ENCODE data around the gene SEPSECS. TPM values are rescaled to one million over a fixed set of nuclear protein-coding genes. Genes with fewer than 3 reads are reported as not detected.

The SEPSECS gene
- total RNA-seq, 1 donor from 2014 or later: 5.4 TPM

GRCh38 chr4:25113915-25114904 is 46.0 kb downstream of the SEPSECS start:
- DNase-seq (ENCODE audit: missing footprints) (no peak), ATAC-seq (no peak)
- intact Hi-C loops (cut with DNase I): no loop called here

DNA sequence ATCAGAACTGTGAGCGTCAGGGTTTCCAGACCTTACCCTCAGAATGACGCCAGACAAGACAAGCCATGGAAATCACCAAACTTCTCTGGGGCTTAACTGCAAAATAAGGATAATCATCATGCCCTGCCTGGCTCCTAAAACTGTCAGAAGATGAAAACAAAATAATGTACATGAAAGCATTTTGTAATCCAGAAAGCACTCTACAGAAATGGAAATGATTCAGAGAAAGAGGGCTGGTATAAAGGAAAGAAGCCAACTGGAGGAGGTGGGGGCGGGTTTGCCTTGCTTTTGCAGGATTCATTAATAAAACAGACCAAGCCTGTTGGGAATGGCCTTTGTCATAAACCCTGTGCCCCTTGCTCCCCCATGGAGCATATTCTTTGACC is 47.3 kb downstream of the SEPSECS start:
- ATAC-seq: no peak
- intact Hi-C loops (cut with DNase I): no loop called here
- no peak for DNase-seq (ENCODE audit: missing footprints)

DNA sequence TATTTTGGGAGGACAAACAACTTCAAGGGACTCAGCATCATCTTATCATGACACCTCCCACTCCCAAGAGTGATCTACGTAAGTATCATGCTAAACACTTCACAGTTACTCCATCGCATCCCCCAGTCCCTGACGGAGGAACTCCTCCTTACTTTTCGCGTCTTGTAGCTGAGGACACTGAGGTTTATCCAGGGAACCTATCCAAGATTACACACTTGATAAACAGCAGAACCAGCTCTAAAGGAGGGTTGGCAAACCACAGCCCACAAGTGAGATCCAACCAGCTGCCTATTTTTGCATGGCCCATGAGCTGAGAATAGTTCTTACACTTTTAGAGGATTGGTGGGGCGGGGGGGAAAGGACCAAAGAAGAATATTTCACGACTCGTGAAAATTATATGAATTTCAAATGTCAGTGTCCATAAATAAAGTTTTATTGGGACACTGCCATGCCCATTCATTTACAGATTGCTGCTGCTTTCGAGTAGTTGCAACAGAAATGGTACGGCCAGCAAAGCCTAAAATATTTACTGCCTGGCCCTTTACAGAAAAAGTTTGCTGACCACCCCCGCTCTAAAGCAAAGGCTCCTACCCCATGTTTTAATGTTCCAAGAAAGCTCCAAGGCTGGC is 47.8 kb downstream of the SEPSECS start:
- intact Hi-C loops (cut with DNase I): no loop called here
- no peak for ATAC-seq
- no peak for DNase-seq (ENCODE audit: missing footprints)

DNA sequence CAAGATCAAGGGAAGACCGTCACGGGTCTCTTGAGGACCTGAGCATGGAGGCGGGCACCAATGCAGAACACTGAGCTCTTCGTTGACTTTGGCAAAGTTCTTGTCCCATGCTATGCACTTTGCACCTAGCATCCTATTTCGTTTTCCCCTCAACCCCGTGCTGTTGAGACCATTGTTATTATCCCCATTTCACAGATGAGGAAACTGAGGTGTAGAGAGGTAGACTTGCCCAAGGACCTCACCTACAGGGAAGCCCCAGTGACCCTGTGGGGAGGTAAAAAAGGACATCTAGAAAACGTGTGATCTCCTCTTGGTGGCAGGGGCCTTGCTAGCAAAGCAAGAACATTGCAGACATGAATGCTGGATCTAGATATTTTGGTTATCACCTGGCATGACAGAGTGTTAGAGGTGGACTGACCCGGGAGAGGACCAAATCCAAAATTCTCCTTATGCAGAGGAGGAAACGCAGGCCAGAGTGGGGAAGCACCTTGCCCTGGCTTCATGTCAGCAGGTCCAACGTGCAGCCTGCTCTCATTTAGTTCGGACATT is 48.5 kb downstream of the SEPSECS start:
- DNase-seq (ENCODE audit: missing footprints) (no peak), ATAC-seq (no peak)
- intact Hi-C loops (cut with DNase I): no loop called here

- intact Hi-C loops (cut with DNase I): no loop called here
- ATAC-seq (no peak), DNase-seq (ENCODE audit: missing footprints) (no peak)
Observed at GRCh38 chr4:25110527-25111329, 49.5 kb downstream of the SEPSECS start.

DNA sequence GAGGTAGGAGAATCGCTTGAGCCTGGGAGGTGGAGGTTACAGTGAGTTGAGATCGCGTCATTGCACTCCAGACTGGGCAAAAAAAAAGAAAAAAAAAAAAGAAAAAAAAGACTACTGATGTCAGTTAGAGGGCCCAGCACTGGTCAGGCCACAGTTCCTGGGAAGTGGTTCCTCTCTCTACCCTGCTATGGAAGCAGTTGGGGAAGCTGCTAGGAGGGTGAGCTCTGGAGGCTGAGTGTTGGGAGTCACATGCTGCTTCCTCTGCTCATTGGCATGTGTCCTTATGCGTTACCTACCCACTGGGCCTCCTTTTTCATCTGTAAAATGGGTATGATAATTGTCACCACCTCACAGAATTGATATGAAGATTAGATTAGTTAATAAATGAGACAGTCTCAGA is 50.7 kb downstream of the SEPSECS start:
- intact Hi-C loops (cut with DNase I): no loop called here
- ATAC-seq (no peak), DNase-seq (ENCODE audit: missing footprints) (no peak)

DNA sequence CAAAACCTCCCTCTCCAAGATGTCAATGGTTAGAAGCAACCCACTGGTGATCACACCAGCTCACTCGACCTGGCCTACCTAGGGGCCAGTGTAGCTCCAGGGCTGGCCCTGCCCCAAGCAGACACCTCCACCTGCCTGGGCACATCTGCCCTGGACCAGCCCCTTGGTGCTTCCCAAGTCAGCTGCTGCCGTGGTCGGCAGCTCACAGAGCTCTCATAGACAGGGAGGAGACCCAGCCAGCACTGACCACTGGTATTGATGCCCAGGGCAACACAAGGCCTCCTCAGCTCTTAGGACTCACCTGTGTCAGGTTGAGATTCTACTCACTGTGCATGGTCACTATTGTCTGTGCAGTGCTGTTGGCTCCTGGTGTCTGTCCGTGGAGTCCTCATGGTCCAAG is 51.7 kb downstream of the SEPSECS start:
- no peak for ATAC-seq

GRCh38 chr4:25107827-25108516 is 52.3 kb downstream of the SEPSECS start:
- intact Hi-C loops (cut with DNase I): no loop called here
- ATAC-seq: peak; percentile 65
- DNase-seq (ENCODE audit: missing footprints): no peak

More for the DNA sequence above, 51.7 kb downstream of the SEPSECS start:
- DNase-seq (ENCODE audit: missing footprints): no peak
- intact Hi-C loops (cut with DNase I): no loop called here

GRCh38 chr4:25106363-25107151 is 53.7 kb downstream of the SEPSECS start:
- intact Hi-C loops (cut with DNase I): no loop called here
- DNase-seq (ENCODE audit: missing footprints) (no peak), ATAC-seq (no peak)

- intact Hi-C loops (cut with DNase I): loop anchor here (5.0 kb wide), 3 partner anchors 38 to 72 kb away; partner anchors contain the start of genes LGI2 and SEPSECS
- no peak for ATAC-seq
Observed at GRCh38 chr4:25104591-25104990, 55.7 kb downstream of the SEPSECS start.

DNA sequence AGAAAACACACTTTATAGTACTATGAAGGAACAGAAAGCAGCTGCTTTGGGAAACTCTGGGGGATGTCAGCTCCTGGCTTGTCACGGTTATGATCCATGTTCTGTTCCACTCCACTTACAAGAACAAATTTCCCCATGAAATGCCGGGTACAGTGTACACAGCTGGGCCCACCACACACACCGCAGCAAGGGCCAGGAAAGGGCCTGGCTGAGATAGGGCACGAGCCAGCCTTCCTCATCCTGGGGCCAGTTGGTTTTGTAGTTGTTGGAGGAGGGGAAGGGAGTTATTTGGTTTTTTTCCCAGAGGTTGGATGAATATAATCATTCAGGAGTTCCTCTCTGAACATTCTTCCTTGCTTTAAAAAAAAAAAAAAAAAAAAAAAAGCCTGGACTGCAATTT is 56.8 kb downstream of the SEPSECS start:
- no peak for DNase-seq (ENCODE audit: missing footprints)
- peak; percentile 70 for ATAC-seq
- intact Hi-C loops (cut with DNase I): loop anchor here (5.0 kb wide), 3 partner anchors 39 to 71 kb away; partner anchors contain the start of genes LGI2 and SEPSECS

More at GRCh38 chr4:25104591-25104990, 55.7 kb downstream of the SEPSECS start:
- no peak for DNase-seq (ENCODE audit: missing footprints)

DNA sequence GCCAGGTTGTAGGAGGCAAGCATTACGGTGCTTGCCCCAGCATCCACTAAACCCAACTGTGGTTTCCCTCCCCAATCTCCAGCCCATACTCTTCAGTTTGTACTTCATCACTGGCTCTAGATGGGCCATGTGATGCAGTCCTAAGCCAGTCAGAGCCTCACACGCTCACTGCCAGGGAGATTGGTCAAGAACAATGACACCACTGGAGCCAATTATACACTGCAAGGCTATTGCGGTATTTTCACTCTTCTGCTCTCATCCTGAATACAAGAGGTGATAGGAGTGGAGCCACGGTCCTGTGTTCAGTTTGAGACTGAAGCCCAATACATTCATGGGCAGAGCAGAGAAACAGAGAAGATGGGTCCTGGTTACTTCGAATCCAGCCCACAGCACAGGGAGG is 58.4 kb downstream of the SEPSECS start:
- ATAC-seq: no peak
- DNase-seq (ENCODE audit: missing footprints): no peak
- intact Hi-C loops (cut with DNase I): loop anchor here (5.0 kb wide), 3 partner anchors 40 to 70 kb away; partner anchors contain the start of genes LGI2 and SEPSECS

DNA sequence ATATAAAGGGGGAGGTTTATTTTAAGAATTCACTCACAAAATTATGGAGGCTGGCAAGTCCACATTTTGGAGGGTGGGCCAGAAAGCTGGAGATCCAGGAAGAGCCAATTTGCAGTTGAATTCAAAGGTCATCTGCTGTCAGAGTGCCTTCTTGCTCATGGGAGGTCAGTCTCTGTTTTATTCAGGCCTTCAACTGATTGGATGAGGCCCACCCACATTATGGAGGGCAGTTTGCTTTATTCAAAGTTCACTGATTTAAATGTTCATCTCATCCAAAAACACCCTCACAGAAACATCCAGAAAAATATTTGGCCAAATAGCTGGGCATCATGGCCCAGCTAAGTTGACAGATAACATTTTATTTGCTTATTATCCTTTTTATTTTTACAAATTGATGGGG is 59.5 kb downstream of the SEPSECS start:
- intact Hi-C loops (cut with DNase I): loop anchor here (5.0 kb wide), 3 partner anchors 42 to 68 kb away; partner anchors contain the start of genes LGI2 and SEPSECS
- ATAC-seq (no peak), DNase-seq (ENCODE audit: missing footprints) (no peak)

DNA sequence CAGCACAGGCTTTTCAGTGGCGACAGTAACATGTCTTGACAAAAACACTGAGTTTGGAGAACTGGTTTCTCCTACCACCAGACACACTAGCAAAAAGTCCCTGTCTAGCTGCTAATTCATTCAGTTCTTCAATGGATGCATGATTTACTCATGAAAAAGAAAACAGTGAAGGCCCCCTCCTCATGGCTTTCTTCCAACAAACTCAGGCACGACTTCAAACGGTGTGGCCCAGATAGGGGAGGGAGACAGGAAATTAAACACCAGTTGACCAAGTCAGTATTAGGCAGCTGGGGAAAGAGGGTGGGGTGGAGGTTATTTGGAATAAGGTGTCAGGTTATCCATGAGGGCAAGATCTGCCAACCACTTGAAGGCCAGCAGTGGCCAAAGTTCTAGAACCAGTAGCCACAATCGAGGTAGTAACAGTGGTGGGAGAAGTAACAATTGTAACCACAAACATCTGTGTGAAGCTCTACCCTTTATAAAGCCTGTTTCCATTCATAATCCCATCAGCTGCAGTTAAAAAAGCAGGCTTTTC is 60.2 kb downstream of the SEPSECS start:
- DNase-seq (ENCODE audit: missing footprints) (no peak), ATAC-seq (no peak)
- intact Hi-C loops (cut with DNase I): loop anchor here (5.0 kb wide), 3 partner anchors 42 to 68 kb away; partner anchors contain the start of genes LGI2 and SEPSECS

DNA sequence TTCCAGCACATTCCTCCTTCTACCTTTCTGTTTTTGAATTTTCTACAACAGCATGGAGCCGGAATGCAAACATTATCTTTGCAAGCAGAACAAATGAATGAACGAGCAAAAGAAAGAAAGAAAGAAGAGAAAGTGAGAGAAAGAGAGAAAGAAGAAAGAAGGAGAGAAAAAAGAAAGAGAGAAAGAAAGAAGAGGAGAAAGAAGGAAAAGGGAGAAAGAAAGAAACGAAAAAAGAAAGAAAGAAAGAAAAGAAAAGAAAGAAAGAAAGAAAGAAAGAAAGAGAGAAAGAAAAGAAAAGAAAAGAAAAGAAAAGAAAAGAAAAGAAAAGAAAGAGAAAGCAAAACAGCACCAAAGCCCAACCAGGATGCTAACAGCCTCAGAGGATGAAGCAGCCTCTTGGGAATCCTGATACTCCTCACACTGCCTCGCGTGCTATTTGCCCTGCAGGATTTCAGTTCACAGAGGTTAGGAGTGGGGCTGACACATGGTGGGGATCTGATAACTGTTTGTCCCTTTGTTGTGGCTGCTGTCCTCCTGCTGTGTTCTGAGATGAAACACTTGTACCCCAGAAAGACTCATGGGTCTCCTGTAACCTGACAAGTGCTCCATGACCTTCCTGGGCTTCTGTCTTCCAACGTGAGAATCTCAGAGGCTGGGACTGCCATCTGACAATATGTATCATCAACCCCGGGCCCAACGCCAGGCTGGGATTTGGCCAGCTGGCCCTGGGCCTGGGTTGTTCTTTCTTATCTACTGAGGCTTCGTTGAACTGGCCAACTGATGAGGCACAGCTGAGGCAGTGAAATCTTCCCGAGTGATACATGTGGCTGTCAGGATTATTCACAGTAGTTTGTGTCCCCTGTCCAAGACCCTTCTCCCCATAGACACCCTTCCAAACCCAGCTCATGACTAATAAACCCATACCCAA is 61.0 kb downstream of the SEPSECS start:
- peak; percentile 88 for ATAC-seq
- intact Hi-C loops (cut with DNase I): no loop called here
- peak; percentile 88 for DNase-seq (ENCODE audit: missing footprints)

DNA sequence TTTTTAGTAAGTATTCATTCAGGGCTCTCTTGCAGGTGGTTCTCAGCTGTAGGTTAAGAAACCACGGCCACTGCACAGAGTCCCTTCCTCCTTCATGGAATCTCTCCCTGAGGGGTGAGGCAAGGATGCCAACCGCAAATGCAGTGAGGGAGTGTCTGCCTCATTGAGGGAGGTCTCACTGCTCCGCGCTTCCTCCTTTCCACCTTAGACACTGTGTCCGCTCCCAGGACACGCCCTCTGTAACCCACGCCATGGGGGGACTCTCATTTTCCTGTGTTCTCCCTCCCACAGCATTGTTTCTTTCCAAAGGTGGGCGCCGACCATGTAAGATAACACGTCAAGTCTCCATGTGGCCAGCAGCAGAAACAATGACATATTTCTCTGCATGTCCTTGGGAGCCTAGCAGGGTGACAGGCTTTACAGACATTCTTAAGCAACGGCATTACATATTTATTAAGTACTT is 63.2 kb downstream of the SEPSECS start:
- no peak for ATAC-seq
- DNase-seq (ENCODE audit: missing footprints): no peak
- intact Hi-C loops (cut with DNase I): no loop called here
